Islet precursor cell (in vitro differentiated cells): ENCODE data around the gene WSCD2.

ENCODE experiments used
- DNase-seq: peaks from one replicate; pipeline ENCODE4 v3.0.0-alpha.2; 2018

WSCD2 gene

GRCh38 chr12:108167974-108168373, 38.9 kb downstream of the WSCD2 start:
- no peak for DNase-seq

- DNase-seq, result no peak
Measured at GRCh38 chr12:108169708-108170107, 40.6 kb downstream of the WSCD2 start.

- no peak for DNase-seq
Measured at GRCh38 chr12:108170164-108170563, 41.1 kb downstream of the WSCD2 start.

GRCh38 chr12:108172033-108172432, 42.9 kb downstream of the WSCD2 start:
- no peak for DNase-seq

GRCh38 chr12:108173160-108173559, 44.1 kb downstream of the WSCD2 start:
- DNase-seq, result no peak

- no peak for DNase-seq
Measured at GRCh38 chr12:108173892-108174291, 44.8 kb downstream of the WSCD2 start.

GRCh38 chr12:108174641-108175040, 45.6 kb downstream of the WSCD2 start:
- DNase-seq, result no peak

GRCh38 chr12:108175310-108175709, 46.2 kb downstream of the WSCD2 start:
- no peak for DNase-seq

- DNase-seq, result no peak
Measured at GRCh38 chr12:108176292-108176691, 47.2 kb downstream of the WSCD2 start.

GRCh38 chr12:108177131-108177530, 48.0 kb downstream of the WSCD2 start:
- DNase-seq, result no peak

GRCh38 chr12:108179305-108179704, 50.2 kb downstream of the WSCD2 start:
- no peak for DNase-seq

GRCh38 chr12:108180255-108181094, 51.4 kb downstream of the WSCD2 start:
- no peak for DNase-seq

- DNase-seq, result no peak
Measured at GRCh38 chr12:108181095-108181454, 52.0 kb downstream of the WSCD2 start.

- no peak for DNase-seq
Measured at GRCh38 chr12:108182096-108182495, 53.0 kb downstream of the WSCD2 start.

GRCh38 chr12:108185002-108185401, 55.9 kb downstream of the WSCD2 start:
- DNase-seq, result no peak

- no peak for DNase-seq
Measured at GRCh38 chr12:108187831-108188230, 58.7 kb downstream of the WSCD2 start.

GRCh38 chr12:108190529-108190928, 61.4 kb downstream of the WSCD2 start:
- no peak for DNase-seq

- no peak for DNase-seq
Measured at GRCh38 chr12:108191086-108191485, 62.0 kb downstream of the WSCD2 start.

- DNase-seq, result no peak
Measured at GRCh38 chr12:108191938-108192337, 62.9 kb downstream of the WSCD2 start.

GRCh38 chr12:108193493-108193892, 64.4 kb downstream of the WSCD2 start:
- no peak for DNase-seq

- no peak for DNase-seq
Measured at GRCh38 chr12:108193917-108194316, 64.8 kb downstream of the WSCD2 start.

- no peak for DNase-seq
Measured at GRCh38 chr12:108194585-108194984, 65.5 kb downstream of the WSCD2 start.

GRCh38 chr12:108196319-108196718, 67.2 kb downstream of the WSCD2 start:
- no peak for DNase-seq

GRCh38 chr12:108196921-108197320, 67.8 kb downstream of the WSCD2 start:
- DNase-seq, result no peak

- DNase-seq, result no peak
Measured at GRCh38 chr12:108198043-108198442, 69.0 kb downstream of the WSCD2 start.
